Stimulated activated CD8-positive, alpha-beta memory T cell treated with anti-CD3 and anti-CD28 coated beads, Interleukin-2, amount 100 ng/mL, for 48 hours (primary cell): ENCODE results near the gene SARDH.
"Not testable (repeated sequence)": the region's sequence is repeated elsewhere in the genome, so short reads cannot be mapped to it uniquely, and the experiment has no call there.

Experiments
- DNase-seq, 2 donors: peaks; one replicate each; pipeline ENCODE4 v3.0.0-alpha.2; 2020; ENCODE audit warnings: low read depth in 2 of 2

The SARDH gene

DNA sequence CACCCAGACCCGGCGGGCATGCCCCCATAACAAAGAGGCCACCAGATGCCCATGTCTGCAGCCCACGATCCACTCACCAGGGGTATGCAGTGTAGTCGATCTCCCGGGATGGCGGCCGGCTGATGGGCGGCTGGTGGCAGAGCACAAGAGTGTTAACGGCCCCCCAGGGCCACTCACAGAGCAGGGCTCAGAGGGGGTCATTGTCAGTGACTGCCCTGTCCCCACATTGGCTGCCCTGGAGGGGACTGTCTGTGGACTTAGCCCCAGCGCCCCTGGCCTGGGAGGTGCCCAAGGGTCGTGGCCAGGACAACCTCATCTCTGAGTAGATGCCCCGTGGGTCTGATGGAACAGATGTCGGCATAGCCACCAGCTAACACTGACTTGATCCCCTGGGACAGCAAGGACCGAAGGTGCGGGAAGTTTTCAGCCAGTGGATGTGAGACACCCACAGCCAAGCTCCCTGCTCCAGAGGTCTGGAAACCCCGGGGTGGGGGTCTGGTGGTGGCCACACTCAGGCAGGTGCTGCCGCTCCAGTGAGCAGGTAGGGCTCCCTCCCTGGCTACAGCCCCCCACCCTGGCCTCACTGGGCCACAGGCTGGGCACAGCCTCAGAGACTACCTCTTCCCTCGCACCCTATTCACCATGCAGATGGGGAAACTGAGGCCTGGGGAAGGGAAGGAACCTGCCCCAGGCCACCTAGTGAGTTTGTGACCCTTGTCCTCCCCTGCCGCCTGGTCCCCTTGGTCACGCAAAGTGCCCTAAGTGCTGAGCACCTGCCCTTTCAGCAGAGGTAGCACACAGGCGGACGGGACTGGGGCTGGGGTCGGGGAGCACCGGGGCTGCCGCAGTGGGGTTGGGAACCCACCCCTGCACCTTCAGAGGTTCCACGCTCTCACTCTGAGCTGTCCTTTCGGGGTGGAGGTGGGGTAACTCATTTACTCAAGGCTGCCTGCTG, 38.1 kb upstream of the SARDH start:
- no peak for DNase-seq

DNA sequence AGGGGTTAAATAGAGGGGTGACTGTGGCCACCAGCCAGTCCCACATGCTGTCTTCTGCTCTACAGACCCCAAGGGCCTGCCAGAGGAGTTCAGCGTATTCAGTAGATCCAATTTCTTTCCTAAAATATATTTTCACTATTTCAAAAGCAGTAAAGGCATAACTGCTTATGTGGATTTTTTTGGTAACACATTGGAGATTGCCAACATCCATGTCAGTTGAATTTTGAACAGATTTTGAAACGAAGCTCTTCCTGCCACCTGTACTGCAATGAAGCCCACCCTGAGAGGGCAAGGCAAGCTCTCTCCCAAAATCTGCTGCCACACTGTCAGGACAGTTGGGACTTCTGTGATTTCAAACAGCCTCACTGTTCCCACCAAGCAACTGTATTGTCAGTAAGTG, 37.1 kb upstream of the SARDH start:
- no peak for DNase-seq

DNA sequence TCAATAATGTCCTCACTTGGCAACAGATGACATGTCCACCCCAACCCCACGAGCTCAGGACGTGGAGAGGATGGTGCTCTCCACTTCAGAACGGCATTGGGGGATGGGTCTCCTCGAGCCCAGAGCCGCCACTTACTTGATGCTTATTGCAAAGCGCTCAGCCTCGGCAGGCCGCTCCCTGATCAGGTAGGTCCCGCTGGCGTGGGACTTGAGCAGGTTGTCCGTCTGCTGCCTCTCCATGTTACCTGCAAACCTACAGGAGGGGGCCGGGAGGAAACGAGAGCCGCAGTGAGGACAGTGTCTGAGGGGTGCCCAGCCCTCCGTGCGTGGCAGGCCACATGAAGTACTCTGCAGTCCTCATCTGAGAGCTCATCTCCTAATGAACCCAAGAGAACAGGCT, 36.6 kb upstream of the SARDH start:
- no peak for DNase-seq

DNA sequence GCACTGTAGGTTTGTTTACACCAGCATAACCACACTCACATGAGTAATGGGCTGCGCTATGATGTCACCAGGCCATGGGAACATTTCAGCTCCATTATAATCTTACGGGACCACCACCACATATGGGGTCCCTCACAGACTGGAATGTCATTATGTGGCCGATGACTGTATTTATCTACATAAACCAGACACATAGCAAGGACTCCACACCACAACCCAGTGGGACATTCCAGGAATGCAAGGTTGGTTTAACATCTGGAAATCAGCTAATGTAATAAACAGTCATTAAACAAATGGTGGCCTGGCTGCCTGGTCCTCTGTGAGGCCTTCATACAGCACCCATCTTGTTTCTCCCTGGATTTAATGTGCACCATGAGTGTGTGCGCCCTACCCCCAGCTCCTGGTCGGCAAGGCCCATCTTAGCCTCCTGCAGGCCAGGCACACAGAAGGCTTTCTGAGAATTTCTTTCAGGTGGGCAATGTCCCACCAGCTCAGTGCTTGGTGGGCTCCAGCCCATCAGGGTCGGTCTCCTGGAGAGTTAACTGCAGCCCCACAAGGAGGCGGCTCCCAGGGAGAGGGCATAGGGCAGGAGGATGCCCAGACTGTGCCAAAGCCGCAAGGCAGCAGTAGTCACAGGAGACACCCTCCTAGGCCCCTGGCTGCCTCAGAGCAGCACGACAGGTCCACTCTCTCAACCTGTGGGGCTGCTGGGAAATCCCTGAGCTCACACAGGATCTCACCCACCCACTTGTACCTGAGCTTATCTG, 35.9 kb upstream of the SARDH start:
- DNase-seq = no peak

DNA sequence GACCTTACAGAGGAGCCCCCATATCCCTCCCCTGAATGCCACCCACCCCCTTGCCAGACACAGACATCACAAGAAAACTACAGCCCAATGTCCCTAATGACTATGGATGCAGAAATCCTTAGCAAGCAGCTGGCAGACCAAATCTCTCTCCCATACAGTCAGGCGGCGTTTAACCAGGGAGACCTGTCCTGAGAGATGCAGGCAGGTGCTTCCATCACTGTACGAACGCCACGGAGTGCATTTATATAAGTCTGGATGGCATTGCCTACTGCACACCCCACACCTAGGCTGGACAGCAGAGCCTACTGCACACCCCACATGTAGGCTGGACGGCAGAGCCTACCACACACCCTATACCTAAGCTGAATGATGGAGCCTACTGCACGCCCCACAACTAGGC, 34.4 kb upstream of the SARDH start:
- no peak for DNase-seq

DNA sequence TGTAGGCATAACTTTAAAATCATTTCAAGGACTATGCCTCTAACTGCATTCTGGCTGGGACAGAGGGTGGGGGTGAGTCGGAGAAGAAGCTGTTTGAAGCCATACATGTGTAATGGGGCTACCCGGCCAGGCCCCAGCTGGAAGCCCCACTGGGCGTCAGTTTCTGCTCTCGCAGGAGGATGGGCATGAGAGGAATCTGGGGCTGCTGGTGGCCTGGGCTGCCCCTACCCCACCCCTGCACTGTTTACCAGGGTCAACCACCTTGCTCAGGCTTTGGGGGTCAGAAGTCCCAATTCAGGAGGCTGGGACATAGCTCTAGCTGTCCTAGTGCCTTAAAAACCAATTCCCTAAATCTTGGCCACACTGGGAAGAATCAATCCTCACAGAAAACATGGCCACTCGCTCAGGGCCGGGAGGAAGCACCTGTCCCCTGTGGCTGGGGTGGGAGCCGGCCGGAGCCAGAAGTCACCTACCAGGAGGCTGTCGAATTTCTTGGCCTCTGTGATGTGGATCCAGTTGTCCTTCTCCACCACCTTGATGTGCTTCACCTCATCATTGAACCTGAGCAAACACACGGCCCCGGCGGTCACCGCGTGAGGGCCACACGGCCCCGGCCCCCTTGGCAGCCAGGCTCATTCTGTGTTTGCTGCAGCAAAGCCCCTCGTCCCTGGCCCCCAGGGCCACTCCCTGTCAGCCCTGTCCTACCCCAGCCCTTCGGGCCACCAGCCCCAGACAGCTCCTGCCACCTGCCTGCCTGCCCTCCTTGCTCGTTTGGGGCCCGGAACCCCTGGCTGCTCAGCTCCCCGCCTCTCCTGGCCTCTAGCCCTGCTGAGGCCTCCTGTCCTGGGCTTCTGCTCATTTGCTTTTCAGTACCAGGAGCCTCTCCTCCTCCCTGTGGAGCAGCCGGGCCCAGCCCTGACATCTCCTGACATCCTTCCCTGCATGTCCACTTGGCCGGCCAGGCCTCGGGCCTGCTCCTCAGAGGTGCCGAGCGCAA, 33.6 kb upstream of the SARDH start:
- DNase-seq = no peak

DNA sequence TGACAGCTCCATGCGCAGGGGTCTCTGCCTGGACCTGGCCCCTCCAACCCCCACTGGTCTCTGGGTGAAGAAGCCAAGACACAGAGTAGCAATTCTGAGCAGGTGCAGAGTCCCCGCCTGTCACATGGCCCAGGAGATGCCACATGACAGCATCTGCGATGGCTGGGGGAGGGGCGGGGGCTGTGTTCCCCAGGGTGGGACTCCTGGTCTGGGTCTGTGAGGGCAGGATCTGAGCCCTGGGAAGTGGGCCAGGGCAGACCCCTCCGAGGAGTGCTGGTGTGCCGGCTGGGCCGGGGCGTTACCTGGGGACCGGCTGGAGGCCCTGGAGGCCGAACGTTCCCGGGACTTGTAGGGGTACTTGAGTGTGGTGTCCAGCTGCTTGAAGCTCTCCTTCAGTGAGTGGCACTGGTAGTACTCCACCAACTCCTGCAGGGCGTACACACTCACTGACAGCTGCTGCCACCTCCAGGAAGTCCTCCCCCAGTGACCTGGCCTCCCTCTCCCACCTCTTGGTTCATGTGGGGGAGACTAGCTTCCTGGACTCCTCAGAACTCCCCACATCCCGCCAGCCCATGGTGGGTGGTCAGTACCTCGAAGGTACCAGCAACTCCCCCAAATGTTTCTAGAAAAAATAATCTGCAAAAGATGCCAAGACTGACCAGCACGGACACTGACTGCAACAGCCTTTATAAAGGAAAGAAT, 32.1 kb upstream of the SARDH start:
- DNase-seq = no peak

DNA sequence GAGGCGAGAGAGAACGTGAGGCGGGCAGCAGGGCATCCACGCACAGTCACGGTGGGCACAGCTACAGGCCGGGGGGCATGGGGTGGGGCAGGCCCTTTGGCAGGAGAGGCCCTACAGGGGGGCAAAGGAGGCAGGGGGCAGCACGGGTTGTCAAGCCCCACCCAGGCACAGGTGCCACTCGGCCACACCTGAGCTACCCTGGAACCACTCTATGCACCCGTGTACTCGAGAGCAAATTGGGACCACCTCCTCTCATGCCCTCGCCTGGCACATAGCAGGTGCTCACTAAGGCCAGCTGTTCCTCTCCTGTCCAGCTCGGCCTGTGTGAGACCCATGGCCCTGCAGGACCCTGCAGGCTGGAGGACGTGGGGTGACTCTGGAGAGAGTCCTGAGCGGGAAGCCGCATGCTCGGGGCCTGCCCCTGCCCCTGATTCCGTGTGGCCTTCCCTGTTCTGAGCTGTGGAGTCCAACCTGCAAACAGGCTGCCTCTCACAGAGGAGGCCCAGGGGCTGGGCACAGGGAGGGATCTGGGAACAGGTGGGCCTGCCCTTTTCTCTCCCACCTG, 31.4 kb upstream of the SARDH start:
- no peak for DNase-seq

DNA sequence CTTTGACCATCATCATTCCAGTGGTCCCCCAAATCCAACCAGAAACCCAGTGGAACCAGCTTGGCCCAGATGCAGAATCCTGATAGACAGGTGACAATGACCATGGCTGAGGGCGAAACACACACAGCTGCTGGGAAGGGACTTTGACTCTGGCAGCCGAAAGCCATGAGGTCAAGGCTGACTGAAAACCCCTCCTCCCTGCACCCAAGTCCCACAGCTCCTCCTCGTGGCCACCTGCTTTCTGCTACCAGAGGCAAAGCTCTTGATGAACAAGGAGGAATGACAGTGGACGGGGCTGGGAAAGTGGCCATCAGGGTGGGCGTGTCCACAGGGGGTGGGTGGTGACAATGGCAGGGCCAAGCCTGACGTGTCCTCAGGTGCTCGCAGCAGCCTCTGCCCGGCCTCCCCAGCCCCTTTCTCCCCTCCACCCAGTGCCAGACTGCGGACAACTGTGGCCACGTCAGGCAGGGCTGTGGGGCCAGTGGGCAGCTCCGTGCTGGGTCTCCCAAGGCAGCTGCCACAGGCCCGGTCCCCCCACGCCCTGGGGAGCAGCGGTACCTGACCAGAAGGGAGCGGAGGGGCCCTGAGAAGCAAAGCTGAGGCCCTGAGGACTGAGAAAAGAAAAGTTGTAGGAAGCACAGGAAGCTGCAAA, 30.8 kb upstream of the SARDH start:
- no peak for DNase-seq

DNA sequence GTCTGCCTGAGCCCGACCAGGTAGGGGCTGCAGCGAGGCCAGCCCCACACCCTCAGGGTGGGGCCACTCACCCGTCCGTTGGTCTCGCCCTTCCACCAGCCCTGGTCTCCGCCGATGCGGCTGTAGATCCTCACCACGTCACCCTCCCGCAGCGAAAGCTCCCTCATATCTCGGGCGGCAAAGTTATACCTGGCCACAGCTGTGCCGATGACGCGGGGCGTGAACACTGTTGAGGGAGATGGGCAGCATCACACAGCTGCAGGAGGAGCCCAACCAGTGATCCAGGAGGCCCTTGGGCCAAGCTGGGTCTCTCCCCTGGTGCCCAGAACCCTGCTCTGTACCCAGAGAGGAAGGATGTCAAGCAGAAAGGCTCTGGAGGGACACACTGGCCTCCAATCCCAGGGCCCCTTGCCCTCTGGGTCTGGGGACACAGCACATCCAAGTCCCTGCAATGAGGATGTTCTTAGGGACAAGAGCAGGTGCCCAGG, 30.3 kb upstream of the SARDH start:
- no peak for DNase-seq

DNA sequence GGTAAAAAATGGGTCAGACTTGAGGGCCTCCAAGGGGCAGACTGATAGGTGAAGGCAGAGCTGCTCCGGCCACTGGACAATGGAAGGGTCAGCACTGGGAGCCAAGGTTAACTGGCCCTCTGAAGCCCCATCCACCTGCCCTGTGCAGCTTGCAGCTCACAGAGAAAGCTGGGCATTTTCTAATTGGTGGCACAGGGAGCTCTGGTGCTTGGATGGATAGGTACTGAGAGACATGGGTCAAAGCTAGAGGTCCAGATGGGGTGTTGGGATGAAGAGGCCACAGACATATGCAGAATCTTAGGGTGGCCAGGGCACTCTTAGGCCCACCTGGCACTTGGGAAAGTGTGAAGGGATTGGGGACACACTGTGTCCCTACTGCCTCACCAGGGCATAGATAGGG, 29.5 kb upstream of the SARDH start:
- DNase-seq = no peak

DNA sequence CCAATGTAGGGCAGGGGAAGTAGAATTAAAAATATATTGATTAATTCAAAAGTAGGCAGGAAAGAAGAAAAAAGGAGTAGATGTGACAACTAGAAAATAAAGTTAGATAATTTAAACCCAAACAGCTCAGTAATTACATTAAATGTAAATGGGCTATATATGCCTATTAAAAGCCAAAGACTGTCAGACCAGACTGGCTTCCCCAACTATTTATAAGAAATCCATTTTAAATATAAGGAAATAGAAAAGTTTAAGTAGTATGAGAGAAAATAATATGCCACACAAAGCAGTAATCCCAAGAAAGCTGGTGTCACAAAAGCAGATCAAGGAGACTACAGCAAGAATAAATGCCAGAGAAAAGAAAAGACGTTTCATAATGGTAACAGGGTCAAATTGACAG, 28.9 kb upstream of the SARDH start:
- no peak for DNase-seq

DNA sequence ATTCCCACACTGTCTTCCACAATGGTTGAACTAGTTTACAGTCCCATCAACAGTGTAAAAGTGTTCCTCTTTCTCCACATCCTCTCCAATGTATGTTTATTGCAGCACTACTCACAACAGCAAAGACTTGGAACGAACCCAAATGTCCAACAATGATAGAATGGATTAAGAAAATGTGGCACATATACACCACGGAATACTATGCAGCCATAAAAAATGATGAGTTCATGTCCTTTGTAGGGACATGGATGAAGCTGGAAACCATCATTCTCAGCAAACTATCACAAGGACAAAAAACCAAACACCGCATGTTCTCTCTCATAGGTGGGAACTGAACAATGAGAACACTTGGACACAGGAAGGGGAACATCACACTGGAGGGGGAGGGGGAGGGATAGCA, 28.1 kb upstream of the SARDH start:
- DNase-seq = not testable (repeated sequence)

DNA sequence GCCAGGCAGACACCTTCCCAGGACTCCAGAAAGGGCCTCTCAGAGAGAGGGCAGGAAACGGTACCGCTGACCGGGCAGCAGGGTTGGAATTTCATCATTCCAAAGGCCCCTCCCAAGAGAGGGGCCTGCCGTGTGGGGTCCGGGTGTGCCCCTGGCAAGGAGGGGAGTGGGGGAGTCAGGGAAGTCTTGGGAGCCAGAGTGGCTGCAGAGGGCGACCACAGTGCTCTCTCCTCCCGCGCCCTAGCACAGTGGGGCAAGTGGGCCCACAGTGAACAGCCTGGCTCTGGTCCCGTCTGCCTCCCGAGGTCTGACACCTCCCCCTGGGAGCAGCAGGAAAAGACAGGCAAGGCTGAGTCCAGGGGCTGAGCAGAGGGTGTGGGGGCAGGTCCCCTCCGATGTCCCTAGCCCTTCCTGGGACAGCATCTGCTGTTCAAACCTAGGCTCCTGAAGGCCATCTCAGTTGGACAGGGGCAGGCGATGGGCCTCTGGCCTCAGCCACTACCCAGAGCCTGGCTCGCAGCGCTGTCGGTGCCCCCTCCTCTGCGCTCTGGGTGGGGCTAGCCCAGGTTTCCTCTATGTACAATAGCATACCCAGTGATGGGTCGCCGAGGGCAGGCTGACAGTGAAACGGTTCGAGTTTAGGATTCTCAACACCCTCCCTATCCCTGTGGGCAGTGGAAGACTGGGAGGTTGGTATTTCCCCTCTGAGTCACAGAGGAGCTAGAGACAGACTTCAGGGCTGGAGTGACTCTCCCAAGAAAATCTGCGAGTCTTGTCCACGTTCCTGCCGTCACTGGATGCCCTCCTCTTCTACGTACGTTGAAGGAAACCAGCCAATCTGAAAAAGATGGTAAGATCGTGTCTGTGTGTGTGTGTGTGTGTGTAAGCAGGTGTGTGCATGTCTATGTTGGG, 25.4 kb upstream of the SARDH start:
- no peak for DNase-seq

DNA sequence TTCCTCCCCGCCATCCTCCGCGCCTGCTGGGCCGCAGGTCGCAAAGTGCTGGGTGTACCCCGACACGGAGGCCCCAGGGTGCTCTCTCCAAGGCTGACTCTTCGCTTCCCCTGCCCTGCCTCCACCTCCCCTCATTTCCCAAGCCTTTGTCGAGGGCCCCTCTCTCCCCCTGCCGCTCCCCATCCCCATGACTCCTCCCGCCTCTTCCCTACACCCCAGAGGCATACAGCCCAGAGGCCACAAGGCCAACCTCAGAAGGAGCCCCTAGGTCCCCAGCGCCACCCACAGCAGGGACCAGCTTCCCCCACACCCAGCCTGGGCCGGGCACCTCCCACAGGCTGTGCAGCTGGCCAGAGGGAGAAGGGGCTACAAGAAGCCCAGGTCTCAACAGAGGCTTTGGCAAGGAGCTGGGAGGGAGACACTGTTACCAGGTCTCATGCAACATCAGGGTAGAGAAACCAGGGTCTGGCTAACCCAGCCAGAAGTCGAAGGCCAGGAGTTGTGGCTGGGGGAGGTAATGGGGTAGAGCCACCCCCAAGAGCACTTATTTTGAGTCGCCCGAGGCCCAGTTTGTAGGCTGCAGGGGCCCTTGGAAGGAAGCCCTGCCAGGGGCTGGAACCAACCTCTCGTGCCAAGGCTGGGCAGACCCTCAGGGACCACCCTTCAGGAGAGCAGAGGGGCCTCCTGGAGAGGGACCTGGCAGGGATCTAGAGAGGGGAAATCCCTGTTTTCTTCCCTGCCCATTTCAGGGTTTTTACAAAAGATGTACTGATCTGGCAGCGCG, 24.5 kb upstream of the SARDH start:
- DNase-seq = no peak

DNA sequence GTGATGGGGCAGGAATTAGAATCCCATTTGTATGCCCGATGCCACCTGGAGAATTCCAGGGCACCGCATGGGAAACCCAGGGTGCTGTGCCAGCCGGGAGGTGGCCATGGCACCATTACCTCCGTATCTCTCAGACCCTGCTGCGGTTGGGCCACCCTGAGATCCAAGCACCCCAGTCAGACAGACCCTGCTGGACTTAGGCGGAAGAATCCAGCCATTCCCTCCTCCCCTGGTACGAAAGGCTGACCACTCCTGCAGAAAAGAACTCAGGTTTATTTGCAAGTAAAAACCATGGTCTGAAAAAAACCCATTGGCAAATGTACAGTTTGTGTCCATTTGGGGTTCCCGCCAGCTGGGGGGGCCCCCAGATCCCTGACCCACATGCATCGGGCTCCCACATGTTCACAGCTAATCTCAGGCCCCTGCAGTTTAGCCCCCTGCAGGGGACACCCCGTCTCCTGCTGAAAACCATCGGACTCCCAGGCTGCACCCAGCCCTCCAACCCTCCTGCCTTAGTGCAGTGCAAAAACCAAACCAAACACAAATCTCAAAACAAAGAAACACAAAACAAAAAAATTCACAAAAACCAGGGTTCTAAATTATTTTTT, 23.6 kb upstream of the SARDH start:
- DNase-seq = no peak

DNA sequence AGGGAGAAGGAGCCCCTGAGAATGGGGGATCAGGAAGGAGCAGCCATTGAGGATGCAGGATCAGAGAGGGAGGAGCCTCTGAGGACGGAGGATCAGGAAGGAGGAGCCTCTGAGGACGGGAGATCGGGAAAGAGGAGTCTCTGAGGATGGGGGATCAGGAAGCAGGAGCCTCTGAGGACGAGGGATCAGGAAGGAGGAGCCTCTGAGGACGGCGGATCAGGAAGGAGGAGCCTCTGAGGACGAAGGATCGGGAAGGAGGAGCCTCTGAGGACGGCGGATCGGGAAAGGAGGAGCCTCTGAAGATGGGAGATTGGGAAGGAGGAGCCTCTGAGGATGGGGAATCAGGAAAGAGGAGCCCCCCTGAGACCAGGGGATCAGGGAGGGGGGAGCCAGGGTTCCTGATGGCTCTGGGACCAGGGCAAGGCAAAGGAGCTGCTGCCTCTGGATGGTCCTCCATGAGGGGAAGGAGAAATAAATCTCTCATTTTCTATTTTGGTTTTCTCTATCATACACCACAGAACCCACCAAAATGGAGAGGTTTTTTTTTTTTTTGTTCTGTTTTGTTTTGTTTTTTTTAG, 22.6 kb upstream of the SARDH start:
- DNase-seq = no peak
